Hematopoietic multipotent progenitor cell treated with erythropoietin and hydrocortisone succinate and interleukin-3 and kit ligand, for 6 days (in vitro differentiated cells): ENCODE results near the gene GFRA3.
A peak's percentile ranks its signal among the peaks of the same experiment; 100 is the strongest.

Experiments
- DNase-seq: peaks from one replicate; pipeline ENCODE4 v3.0.0-alpha.2; 2015

Gene GFRA3

DNA sequence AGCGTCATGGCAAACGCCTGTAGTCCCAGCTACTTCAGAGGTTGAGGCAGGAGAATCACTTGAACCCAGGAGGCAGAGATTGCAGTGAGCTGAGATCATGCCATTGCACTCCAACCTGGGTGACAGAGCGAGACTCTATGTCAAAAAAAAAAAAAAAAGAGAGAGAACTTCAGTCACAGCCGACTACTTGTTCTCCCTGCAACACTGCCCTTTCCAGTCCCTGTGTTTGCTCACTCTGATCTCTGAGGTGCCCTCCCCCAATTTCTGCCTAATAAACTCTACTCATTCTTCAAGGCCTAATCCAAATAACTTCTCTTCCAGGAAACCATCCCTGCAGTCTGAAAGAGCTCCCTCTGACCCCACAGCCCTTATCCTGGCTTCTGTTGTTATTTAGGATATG is 28.1 kb downstream of the GFRA3 start:
- no peak for DNase-seq

- DNase-seq = no peak
Measured at GRCh38 chr5:138245717-138246116, 28.7 kb downstream of the GFRA3 start.

DNA sequence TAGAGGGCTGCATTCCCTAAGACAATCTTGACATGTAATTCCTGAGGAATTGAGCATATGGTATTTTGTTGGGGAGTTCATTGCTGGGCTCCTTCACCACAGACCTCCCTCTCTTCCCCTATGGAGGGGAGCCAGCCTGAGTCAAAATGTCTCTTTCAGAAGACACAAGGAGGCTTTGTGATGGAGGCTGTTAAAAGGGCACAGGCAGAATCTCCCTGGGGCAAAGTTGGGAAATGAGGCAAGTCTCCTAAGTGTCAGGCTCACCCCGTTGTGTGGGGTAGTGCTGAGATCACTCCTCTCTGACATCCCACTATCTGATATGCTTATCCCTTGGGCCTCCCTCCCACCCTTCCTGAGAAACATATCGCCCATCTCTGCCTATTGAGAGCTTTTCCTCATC is 30.6 kb downstream of the GFRA3 start:
- DNase-seq = no peak

GRCh38 chr5:138241688-138242571 is 32.5 kb downstream of the GFRA3 start:
- peak; percentile 39 for DNase-seq

DNA sequence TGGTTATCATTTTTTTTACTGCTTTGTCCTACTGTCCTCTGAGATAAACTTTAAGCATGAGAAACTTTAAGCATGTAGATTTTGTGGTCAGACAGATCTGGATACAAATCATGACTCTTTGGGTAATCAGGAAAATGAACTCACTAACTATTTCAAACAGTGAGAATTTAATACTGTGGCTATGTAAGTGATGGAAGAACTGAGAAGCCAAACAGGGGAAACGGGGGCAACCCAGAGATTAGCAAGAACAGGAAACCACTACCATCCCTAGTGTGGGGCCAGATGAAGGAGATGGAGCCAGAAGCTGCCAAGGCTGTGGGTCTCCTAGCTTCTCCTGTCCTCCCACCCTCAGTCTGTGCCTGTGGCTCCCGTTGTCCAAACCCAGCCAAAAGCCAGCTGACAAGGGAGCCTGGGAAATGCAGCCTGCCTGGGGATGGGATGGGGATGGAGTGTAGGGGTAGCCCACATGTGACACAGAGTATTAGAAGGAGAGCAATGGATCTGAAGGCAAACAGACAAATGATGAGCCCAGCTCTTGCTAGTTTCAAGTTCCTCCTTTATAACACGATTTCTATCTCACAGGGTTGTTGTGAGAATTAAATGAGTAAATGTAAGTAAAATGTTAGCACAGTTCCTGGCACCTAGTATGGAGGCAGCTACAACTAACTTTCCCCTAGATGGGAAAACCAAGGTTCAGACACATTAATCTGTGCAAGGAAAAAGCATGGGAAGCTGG is 33.6 kb downstream of the GFRA3 start:
- DNase-seq = peak; percentile 56

DNA sequence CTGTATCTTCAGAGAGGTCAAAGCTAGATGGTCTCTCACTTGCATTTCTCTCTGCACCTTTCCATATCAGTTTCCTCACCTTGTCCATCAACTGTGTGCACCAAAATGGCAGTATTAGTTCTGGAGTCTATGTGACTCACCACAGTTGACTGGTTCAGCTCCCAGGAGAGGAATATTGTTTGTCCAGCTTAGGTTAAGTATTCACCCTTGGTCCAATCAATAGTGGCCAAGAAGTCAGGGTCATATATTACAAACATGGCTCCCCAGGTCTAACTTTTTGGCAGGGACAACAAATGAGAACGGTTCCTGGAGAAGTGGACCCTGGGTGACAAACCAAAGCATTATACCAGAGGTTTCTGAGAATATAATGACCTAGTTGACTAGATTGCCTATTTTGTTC is 36.4 kb downstream of the GFRA3 start:
- no peak for DNase-seq

DNA sequence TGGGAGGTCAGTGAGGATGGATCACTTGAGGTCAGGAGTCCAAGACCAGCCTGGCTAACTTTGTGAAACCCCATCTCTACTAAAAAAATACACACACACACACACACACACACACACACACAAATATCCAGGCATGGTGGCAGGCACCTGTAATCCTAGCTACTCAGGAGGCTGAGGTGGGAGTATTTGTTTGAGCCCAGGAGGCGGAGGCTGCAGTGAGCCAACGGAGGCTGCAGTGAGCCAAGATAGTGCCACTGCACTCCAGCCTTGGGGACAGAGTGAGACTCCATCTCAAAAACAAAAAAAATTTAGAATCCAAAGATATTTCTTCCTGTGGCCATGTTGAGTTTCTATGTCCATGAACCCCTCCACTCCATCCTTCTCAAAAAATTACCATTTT is 39.8 kb downstream of the GFRA3 start:
- DNase-seq = no peak

GRCh38 chr5:138233280-138233679 is 41.1 kb downstream of the GFRA3 start:
- no peak for DNase-seq

DNA sequence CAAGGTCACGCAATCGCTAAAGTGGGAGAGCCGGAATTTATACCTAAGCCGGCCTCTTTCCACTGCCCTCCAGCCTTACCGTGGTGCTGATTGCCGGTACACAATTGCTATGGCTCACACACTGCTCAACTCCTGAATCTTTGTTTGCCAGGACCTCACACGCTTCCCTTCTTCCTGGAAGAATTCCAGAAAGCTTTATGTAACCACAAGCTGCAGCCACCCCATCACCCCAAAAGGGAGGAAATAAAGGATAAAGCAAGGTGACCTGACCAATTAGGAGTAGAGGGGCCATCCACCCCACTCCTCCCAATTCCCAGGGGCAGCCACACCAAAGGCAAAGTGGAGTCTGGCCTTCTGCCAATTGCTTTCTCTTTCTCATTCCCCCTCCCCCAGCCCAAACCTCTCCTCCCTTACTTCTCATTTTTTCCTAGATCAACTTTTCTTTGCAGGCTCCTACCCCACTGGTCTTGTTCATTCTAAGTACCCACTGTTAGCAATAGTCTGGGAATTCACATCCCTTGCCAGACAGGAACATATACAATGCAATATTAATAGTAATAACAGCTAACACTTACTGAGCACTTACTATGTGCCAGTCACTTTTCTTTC is 43.3 kb downstream of the GFRA3 start:
- DNase-seq = peak; percentile 54

- no peak for DNase-seq
Measured at GRCh38 chr5:138230261-138230660, 44.2 kb downstream of the GFRA3 start.

- DNase-seq = no peak
Measured at GRCh38 chr5:138229387-138229786, 45.0 kb downstream of the GFRA3 start.

DNA sequence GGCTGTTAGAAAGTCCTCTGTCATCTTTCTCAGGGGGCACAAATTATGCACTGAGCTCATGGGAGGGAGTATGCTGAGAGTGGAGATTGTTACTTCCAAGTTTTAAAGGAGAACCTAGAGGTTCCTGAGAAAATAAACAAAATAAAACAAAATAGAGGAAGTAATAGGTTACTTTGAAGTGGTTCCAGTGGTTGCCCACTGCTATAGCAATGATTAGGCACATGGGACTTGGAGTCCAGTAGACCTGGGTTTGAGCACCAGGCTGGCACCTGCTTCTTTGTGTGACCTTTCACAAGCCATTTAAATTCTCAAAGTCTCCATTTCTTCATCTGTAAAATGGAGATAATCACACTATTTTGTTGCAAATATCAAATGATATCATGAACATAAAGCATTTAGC is 47.5 kb downstream of the GFRA3 start:
- no peak for DNase-seq

- no peak for DNase-seq
Measured at GRCh38 chr5:138224712-138225111, 49.7 kb downstream of the GFRA3 start.

DNA sequence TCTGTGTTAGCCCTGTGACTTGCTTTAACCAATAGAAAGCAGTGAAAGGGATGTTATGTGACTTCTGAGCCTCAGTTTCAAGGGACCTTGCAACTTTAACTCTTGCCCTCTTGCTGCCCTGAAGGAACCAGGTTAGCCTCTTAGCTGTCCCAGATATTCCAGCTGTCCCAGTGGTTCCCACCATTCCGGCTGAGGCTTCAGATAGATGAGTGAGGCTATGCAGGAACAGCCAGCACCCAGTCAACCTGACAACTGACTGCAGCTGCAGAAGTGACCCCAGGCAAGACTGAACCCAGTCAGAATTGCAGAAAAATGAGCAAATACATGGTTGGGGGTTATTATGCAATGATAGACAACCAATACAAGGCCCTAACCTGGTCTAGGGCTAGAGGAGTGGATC is 50.9 kb downstream of the GFRA3 start:
- DNase-seq = no peak

GRCh38 chr5:138216799-138217198 is 57.6 kb downstream of the GFRA3 start:
- DNase-seq = no peak

GRCh38 chr5:138213161-138214029 is 61.0 kb downstream of the GFRA3 start, which contains the start of gene CDC23:
CDC23 (minus strand) TSS chr5:138213323; CDS start chr5:138213312, 11 bp downstream.
- peak; percentile 99 for DNase-seq

- DNase-seq = peak; percentile 55
Measured at GRCh38 chr5:138212828-138213160, 61.6 kb downstream of the GFRA3 start.

- DNase-seq = no peak
Measured at GRCh38 chr5:138210985-138211384, 63.4 kb downstream of the GFRA3 start.
